ENCODE results near the gene POLR3A.

- no peak for TF ChIP-seq CTCF (IDR thresholded peaks at IDR 0.05)
- no peak for TF ChIP-seq POLR2A (IDR thresholded peaks at IDR 0.05)
Measured at GRCh38 chr10:78045237-78045636, 15.9 kb upstream of the POLR3A start.

Data from right lobe of liver (tissue), 4 donors.